ENCODE data around the gene ETHE1.
A peak's percentile ranks its signal among the peaks of the same experiment; 100 is the strongest.

The ETHE1 gene

DNA sequence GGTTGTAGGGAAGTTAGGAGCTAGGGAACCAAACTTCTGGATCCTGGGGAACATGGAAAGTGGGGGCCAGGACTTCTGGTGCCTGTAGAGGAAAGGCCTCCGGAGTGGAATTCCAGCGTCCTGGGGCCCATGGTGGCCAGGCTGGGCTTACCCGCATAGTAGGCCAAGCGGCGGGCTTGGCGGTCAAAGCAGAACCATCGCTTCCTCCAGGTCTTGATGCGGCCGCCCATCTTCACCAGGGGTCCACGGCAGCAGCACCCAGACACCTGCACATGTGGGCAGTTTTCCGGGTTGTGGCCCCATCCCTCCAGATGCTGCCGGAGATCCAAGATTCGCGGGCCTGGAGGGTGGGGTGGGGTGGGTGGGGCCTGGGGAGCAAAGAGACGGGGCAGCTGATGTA, 47.8 kb downstream of the ETHE1 start:
- DNase-seq (ENCODE audit: low spot score): no peak
- no peak for TF ChIP-seq CTCF (IDR thresholded peaks at IDR 0.05; ENCODE audit: extremely low read depth, missing control alignments)

- no peak for DNase-seq (ENCODE audit: low spot score)
Measured at GRCh38 chr19:43478323-43478722, 48.7 kb downstream of the ETHE1 start.

DNA sequence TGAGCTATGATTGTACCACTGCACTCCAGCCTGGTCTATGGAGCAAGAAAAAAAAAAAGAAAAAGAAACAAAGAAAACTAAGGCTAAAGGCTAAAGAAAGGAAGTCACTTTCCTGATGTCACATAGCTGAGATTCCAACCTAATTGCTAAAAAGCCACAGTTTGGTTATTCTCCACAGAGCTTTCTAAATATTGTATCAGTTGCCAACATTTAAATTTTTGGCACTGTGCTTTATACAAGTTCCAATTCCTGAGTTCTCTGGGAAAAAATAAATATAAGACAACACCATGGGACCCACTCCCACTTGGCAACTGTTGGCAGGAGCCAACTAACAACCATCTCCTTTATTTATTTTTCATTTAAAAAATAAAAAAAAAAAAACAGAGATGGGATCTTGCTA, 50.4 kb downstream of the ETHE1 start:
- no peak for DNase-seq (ENCODE audit: low spot score)
- no peak for TF ChIP-seq CTCF (IDR thresholded peaks at IDR 0.05; ENCODE audit: extremely low read depth, missing control alignments)

More at GRCh38 chr19:43478323-43478722, 48.7 kb downstream of the ETHE1 start:
- TF ChIP-seq CTCF (IDR thresholded peaks at IDR 0.05; ENCODE audit: extremely low read depth, missing control alignments): no peak

GRCh38 chr19:43474986-43475705, 51.9 kb downstream of the ETHE1 start:
- peak; percentile 90 for DNase-seq (ENCODE audit: low spot score)
- no peak for TF ChIP-seq CTCF (IDR thresholded peaks at IDR 0.05; ENCODE audit: extremely low read depth, missing control alignments)

- no peak for DNase-seq (ENCODE audit: low spot score)
- no peak for TF ChIP-seq CTCF (IDR thresholded peaks at IDR 0.05; ENCODE audit: extremely low read depth, missing control alignments)
Measured at GRCh38 chr19:43474487-43474886, 52.5 kb downstream of the ETHE1 start.

DNA sequence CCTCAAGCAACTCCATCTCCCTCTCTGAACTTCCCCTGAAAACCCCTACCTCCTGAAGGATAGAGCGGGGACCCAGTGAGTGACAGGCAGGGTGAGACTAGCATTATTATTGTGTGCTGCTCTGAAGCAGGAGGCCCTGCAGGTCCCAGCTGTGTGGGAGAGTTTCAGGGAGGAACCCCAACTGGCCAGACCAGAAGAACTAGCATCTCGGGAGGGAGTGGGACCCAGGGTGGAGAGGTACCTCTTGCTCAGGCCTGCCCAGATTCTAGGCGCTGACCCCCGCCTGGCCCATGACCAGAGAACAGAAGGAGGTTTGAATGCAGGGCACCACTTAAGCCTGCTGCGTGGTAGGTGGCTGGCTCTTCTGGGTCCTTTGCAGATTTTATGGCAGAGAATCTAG, 55.9 kb downstream of the ETHE1 start:
- no peak for DNase-seq (ENCODE audit: low spot score)
- no peak for TF ChIP-seq CTCF (IDR thresholded peaks at IDR 0.05; ENCODE audit: extremely low read depth, missing control alignments)

DNA sequence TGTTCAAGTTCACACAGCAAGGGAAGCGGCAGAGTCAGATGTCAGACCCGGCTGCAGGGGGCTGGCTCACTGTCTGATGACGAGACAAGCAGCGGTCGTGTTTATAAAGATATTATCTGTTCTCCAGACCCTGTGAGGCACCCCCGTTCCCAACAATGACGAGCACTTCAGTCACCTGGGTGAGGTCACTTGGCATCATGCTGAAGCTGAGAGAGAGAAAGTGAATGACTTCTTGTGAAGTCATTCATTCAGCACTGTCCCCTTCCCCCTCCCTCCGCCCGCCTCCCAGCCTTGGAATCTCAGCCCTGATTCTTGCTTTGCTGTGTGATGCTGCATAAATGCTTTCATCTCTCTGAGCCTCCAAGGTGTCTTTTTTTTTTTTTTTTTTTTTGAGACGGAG, 56.7 kb downstream of the ETHE1 start:
- no peak for DNase-seq (ENCODE audit: low spot score)

More for the DNA sequence above, 56.7 kb downstream of the ETHE1 start:
- no peak for TF ChIP-seq CTCF (IDR thresholded peaks at IDR 0.05; ENCODE audit: extremely low read depth, missing control alignments)

Measured in GM20000 (cell line).